ENCODE results near the gene LINGO1. TPM values are rescaled to one million over a fixed set of nuclear protein-coding genes. Genes with fewer than 3 reads are reported as not detected.

Gene LINGO1
- polyA plus RNA-seq, 3 donors: 14.0 to 16.6 (median 14.8) TPM

DNA sequence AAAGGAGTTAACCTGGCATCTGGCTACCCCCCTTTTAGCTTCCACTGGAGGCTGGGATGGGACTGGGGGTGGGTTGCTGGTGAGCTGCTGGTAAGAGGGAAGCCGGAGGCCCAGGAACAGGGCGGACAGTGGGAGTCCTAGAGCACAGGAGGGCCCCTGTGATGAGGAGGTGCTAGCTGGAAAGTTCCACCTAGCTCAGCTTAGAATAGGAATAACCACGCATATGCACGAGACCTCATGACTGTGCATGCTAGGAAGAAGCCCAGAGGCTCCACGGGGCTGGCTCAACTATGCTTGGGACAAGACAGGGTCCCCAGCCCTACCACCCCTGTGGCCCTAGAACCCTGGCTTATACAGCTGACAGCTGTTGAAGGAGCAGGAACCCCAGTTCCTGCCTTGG, 34.1 kb downstream of the LINGO1 start:
- DNase-seq (ENCODE audit: low read depth in 3 of 3, low spot score in 2 of 3): no peak

DNA sequence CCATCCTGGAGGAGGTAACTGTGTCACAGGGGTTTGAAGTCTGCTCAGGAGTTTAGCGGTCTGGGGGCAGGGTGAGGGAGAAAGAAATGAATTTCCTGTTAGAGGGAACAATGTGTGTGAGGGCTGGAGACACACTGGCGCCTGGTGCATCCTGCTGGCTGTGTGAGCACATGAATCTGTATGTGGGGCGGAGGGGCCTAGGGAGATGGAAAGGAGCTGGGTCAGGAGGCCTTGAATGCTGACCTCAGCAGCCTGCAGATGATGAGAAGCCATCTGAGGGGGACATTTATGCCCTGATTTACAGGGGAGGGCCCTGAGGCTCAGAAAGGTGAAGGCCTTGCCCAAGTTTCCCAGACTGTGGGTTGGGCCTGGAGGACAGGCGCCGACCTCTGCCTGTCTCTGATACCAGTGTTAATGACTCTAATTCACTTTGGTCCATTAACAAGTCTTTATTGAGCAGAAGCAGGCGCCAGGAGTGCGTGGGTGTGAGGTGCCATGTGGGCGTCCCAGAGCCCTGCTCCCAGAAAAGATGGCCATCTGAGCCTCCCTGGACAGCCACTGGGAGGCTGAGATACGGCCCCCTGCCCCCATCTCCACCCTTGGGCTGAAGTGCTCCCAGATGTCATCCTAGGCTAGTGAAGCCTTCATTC, 34.8 kb downstream of the LINGO1 start:
- DNase-seq (ENCODE audit: low read depth in 3 of 3, low spot score in 2 of 3): no peak

DNA sequence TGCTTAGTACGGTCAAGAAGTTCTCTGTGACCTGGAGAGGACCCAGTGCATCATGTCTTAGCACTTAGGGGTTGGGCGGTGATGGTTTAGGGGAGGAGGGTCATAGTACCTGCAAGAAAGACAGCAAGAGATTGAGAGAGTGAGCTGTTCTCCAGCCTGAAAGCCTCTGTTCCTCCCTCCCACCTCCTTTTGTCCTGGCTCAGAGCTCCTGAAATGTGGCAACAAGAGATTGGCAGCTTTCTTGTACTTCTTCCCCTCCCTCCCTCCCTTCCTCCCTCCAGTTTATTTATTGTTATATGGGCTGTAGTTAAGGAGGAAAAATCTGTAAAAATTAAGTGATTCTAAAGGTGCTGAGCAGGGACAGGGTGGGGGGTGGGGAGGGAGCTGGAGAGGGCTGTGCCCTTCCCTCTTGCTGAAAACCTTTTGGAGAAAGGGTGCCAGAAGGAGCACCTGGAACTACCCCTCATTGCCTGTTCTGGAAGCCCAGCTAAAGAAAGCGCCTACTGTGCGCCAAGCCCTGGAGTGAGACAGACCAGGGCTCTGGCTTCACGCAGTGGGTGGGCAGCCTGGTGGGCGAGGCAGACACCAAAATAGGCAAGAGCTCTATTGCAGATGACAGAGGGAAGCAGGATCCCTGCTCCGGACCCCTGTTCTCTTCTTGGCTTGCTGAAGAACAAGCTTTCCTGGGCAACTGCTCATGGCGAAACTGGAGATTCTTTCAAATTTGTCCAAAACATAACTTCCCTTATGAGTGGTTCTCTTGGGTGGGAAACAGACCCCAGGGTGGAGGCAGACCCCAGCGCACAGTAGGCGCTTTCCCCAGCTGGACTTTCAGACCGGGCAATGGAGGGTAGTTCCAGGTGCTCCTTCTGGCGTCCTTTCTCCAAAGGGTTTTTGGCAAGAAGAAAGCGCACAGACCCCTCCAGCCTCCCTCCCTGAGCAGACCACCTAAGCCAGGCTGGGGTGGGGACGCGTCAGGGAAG, 35.6 kb downstream of the LINGO1 start:
- no peak for DNase-seq (ENCODE audit: low read depth in 3 of 3, low spot score in 2 of 3)

DNA sequence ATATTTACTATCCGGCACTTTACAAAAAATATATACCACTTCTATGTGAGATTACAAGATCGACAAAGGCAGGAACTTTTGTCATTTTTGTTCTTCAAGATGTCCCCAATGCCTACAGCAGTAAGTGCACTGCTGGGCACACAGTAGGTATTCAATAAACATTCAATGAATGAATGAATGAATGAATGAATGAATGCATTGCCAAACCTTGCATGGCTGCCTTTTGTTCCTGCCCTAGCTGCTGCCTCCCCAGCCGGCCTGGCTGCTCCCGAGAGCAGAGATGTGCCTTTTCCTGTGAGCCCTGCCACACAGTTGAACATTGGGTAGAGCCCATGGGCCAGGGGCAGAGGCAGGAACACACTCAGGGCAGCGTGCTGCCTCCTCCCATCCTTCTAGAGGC, 37.5 kb downstream of the LINGO1 start:
- no peak for DNase-seq (ENCODE audit: low read depth in 3 of 3, low spot score in 2 of 3)

DNA sequence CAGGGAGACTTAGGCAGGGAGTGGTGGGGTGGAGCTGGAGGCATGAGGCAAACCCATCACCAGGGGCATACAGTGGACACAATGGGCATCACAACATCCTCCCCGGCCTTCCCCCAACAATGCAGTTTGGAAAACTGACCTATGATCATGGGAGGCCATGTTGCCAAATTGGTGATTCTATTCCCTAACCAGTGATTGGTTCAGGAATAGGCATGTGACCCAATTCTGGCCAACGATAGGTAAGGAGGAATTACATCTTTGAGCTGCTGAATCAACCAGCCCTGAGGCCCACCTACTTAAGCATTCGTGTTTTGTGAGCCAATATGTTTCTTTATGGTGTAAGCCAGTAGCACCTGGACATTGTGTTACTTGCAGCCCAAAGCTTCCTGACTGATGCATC, 40.0 kb downstream of the LINGO1 start:
- no peak for DNase-seq (ENCODE audit: low read depth in 3 of 3, low spot score in 2 of 3)

DNA sequence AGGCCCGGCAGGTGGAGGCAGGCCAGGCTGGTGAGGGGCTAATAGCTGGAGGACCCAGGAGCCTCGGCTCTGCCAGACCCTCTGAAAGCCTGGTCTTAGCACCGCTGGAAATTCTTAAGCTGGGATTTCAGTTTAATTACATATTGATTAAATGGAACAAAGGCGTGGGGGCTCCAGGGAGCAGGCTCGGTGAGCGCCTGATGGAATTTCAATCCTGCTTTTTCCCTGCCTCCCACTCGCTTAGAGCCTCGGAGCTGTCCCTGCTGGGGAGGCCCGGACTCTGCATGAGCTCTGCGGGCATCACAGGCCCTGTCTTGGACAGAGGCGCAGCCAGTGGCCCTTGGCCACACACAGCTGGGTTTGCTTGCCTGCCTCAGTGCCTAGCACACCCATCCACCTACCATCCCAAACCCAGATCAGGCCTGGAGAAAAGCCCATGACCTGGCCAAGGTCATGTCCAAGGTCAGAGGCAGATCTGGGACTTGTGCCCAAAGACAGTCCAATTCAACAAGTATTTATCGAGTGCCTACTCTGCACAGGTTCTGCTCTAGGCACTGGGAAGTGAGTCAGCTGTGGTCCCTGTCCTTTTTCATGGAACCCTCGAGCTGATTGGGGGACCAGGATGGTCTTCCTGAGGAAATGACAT, 40.6 kb downstream of the LINGO1 start:
- no peak for DNase-seq (ENCODE audit: low read depth in 3 of 3, low spot score in 2 of 3)

DNA sequence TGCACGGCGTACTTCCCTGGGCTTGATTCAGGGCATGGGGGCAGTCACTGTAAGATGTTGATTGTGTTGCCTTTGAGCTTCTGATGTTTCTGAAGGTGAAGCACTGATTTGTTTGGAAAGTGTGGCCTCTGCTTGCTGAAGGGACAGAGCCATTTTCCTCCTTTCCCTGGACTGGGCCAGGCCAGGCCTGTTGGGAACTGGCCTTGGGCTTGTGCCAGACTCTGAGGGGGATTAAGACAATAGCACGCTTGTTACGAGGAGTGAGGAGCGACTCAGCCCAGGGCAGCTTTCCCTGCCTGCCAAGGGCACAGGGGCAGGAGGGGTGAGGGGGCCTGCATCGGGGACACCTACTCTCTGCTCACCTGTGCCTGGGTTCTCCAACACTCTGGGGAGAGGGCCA, 42.9 kb downstream of the LINGO1 start:
- DNase-seq (ENCODE audit: low read depth in 3 of 3, low spot score in 2 of 3): no peak

DNA sequence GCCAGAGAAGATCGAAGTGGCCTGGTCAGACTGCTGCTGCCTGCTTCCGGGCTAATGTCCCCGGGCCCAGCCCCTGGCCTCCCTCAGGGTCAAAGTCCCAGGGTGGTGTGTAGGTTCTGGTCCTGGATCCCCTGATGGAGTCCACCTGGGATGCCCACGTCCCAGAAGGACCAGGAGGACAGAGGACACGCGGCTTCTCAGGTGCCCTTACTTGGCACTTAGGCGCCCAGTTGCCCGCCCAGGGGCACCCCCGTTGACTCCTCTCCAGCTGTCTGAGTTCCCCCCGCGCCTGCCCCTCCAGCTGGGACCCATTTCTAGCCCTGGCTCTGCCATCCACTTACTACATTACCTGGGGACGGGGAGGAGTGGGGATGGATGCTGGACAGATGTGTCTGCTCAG, 44.6 kb downstream of the LINGO1 start:
- no peak for DNase-seq (ENCODE audit: low read depth in 3 of 3, low spot score in 2 of 3)

DNA sequence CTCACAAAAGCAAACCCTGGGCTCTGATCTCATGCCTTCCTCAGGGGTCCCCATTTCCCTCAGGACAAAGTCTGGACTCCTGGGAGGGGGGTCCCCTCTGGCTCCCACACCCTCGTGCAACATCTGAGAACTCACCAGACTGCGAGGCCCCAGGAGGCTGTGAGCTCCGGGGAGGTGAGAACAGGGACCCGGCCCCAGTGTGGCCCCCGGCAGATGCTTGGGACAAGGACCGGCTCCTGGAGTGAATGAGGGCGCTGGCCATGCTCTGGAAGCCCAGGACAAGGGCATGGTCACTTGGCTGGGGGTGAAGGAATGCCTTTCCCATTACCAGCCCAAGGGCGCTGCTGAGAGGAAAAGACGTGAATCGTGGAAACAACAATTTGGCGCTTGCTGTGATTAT, 48.0 kb downstream of the LINGO1 start:
- DNase-seq (ENCODE audit: low read depth in 3 of 3, low spot score in 2 of 3): no peak

DNA sequence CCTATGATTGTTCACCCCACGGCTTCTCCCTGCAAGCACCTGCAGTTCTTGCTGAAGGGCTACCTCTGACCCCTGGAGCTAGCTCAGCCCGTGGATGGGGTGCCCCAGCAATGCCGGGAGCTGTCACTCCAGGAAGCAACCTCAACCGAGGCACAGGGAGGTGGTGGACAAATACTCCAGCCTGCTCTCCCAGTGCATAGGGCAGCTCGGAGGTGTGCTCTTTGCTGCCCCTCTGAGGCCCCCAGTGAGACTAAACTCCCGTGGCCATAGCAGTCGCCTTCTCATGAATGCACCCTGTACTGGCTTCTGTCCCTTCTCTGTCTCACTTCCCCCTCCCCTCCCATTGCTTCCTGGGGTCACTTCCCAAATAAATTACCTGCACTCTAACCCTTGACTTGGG, 48.5 kb downstream of the LINGO1 start:
- DNase-seq (ENCODE audit: low read depth in 3 of 3, low spot score in 2 of 3): no peak

DNA sequence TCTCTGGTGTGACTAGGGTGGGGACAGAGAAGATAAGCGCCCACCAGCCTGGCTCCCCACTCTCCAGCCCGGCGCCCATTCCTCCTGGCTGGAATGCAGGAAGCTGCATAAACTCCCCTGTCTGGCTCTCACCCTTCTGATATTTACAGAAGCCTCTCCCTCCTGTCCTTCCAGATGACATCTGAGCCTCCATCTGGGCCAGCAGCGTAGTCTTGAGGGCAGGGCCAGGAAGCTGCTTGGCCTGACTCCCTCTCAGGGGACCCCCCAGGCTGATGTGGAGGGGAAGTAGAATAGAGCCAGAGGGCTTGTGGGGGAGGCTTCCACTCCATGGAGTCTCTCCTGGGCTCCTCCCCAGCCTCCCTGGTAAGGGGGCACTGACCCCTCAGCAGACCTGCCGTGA, 49.9 kb downstream of the LINGO1 start:
- no peak for DNase-seq (ENCODE audit: low read depth in 3 of 3, low spot score in 2 of 3)

DNA sequence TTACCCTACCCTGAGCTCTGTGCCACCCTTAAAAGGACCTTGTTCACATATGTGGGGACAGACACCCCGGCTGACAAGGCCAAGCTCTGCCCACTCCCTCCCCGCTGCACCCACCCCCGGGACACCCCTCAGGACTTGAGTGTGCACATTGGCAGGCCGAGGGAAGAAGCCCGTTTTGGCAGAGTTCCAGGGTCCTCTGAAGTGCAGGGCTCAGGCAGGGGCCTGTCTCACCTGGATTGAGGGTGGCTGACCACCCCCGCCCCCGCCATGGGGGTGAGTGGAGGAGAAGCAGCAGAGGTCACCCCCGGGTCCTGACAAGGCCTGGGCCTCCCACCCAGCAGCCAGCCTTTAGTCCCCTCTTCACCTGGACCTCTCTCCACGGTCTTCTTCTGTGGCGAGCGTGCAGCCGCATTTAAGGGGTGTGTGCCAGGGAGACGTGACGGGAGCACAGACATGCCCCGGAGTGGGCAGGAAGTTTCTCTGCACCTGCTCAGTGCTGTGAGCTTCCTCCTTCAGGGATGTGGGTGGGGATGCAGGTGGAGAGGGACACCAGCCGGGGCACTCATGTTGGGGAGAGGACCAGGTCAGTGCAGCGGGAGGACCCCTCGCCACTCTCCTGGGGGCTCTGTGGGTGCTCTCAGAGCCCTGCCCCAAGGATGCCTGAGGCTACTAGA, 50.7 kb downstream of the LINGO1 start:
- DNase-seq (ENCODE audit: low read depth in 3 of 3, low spot score in 2 of 3): no peak

DNA sequence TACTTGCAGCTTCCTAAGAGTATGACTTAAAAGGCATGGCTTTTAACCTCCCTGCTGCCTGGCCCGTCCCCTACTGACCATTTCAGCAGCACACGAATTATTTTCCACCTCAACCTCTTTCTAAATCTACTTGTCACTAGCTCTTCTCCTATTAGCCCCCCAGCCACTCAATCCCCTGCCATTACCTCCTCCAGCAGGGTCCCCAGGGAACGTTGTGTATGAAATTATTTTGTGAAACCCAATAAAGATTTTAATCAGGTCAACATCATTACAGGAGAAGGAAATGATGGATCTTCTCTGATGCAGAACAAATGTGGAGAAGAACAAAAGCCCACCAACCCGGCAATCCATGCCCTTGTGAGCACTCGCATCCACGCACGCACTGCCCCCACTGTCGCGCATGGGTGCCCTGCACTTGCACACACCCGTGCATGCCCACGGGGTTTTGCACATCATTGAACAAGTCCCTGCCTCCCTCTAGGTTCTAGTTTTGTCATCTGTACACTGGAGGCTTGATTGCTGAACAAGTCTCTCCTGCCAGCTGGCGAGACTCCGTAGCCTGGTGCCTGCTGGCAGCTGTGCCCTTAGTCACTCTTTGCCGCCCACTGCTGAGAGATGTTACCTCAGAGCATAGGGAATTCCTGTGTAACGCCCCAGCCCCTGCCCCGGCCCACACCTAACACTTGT, 51.6 kb downstream of the LINGO1 start:
- no peak for DNase-seq (ENCODE audit: low read depth in 3 of 3, low spot score in 2 of 3)

DNA sequence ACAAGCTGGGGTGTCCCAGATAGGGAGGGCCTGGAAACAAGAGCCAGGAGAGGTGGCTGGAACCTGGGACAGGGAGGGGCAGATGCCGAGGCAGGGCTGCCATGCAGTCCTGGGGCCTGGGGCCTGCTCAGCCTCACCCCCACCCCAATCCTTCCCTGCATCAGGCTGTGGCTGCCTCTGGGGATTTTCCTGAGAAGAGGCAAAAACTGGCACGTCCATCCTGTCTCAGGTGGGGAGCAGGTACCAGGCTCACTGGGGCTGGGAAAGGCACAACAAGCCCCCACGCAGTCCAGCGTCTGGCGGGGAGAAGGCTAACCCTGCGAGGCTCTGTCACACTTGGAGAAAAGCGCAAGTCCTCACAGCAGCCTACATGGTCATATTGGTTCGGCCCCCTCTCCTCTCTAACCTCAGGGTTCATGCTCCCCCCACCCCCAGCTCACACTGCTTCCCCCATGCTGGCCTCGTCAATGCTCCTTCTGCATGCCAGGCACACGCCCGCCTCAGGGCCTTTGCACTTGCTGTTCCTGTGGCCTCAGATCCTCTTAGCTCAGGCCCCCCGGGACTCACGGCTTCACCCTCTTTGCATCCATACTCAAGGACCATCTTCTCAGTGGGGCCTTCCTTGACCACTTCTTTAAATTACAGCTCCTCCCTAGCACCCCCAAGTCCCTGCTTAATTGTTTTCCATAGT, 53.1 kb downstream of the LINGO1 start:
- DNase-seq (ENCODE audit: low read depth in 3 of 3, low spot score in 2 of 3): no peak

DNA sequence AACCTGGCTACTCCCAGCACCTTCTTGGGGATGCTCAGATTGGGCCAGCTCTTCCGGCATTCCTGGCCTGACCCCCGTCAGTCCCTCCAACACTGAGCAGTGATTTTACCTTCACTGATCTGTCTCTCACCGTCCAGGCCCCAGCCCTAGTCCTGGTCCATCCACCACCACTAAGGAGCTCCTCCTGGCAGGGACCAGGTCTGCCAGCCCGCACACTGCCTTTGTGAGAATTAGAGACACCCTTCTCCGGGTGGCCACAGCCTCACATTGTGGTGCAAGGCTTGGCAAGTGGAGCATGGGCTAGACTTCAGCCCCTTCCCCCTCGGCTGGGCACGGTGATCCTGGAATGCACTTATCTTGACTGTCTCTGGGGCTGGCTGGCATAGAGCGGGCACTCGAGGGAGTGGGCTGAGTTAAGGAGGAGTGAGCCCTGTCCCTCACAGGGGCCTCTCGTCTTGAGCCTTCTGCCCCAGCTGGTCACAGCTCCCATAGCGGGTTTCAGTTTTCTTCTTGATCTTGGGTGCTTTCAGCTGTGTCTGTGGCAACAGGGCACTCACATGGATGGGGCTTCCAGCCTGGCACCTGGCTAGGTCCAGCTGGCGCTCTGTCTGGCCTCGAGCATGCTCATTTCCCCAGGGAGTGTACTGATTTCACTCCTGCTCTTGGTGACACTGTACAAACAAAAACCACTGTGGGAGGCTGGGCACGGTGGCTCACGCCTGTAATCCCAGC, 53.9 kb downstream of the LINGO1 start:
- no peak for DNase-seq (ENCODE audit: low read depth in 3 of 3, low spot score in 2 of 3)

DNA sequence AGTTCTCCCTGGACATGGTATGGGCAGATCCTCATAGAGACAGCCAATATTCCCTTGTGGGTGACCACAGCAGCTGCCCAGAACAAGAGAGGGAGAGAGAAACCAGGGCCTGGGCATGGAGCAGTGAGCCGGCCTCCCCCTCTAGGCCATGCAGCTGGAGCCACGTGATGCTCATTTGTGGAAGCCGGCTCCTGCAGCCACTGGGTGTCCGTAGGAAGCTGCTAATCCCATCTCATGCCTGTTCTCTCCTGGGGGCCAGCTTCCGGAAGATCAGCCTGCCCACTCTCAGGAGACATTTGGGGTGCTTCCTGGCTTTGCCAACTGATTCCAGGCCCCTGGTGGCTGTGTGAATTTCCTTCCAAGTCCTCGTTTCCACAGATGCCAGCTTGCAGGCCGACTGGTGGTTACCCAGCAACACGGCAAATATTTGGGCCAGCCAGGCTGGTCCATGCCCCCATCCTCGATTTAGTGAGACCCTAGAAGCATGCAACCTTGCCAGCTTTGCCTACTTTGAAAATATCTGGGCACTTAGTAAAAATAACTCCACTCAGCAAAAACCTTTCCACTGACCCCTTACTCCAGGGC, 55.3 kb downstream of the LINGO1 start:
- no peak for DNase-seq (ENCODE audit: low read depth in 3 of 3, low spot score in 2 of 3)

DNA sequence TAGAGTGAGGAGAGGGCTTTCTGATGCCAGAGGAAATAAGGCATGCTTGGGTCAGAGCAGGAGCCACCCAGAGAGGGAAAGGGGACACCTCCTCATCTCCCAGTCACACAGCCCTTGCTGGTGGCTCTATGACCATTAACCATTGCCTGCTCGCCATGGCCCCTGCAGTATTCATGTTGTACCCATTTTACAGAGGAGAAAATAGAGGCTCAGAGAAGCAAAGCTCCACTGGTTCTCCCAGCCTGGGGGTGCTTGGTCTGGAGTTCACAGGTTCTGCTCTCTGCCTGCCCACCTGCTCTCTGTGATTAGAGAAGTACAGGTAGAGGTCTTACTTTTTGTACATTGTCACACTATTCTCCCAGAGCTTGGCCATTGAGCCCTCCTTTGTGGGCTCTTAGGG, 56.2 kb downstream of the LINGO1 start:
- no peak for DNase-seq (ENCODE audit: low read depth in 3 of 3, low spot score in 2 of 3)

DNA sequence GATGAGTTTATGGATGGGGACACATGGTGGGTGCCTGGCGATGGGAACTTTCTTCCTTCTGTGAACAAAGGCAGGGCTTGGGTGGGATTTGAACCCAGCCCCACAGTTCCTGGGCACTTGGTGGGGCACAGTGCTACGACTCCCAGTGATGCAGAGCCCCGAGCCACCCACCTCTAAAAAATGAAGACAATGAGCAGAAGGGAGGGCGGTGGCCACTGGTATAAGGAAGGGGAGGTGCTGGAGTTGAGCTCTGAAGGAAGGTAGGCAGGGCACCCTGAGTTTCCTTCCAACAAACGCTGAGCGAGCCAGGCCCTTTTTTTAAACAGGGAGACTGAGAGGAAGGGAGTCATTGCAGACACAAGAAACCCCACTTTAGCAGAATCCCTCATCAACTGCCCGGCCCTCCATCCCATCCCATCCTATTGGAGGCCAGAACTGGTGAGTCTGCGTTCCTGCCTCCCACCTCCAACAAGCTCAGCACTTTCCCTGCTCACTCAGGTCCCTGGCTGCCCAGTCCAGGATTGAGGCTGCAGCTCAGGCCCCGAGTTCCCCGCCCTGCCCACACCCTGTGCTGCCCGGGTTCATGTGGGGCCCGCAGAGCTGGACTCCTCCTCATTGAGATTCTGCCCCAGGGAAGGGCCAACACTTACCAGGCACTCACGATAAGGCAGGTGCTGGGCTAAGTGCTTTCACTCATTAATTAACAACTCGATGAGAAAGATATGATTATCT, 57.3 kb downstream of the LINGO1 start:
- no peak for DNase-seq (ENCODE audit: low read depth in 3 of 3, low spot score in 2 of 3)
